Testis (tissue), 2 donors: ENCODE measurements around the gene OVOL1.

Source experiments
- POLR2A ChIP-seq: fragments of 450-650 bp; IDR thresholded peaks from one replicate; pipeline ENCODE4 v1.6.1; 2017; ENCODE audit warnings: antibody characterized with exemption, mild to moderate bottlenecking, moderate library complexity
- TF ChIP-seq, protein P1 (sequence below), 3 experiments: fragments of 450-650 bp in 2 of 3; fragments of 200-600 bp in 1 of 3; sonication (generic) in 1 of 3; IDR thresholded peaks; one replicate each; pipeline ENCODE4 v1.5.1; 2016 to 2019; ENCODE audit warnings: antibody characterized with exemption in 3 of 3, mild to moderate bottlenecking in 2 of 3, moderate library complexity in 1 of 3

- TF ChIP-seq, protein P1, sequence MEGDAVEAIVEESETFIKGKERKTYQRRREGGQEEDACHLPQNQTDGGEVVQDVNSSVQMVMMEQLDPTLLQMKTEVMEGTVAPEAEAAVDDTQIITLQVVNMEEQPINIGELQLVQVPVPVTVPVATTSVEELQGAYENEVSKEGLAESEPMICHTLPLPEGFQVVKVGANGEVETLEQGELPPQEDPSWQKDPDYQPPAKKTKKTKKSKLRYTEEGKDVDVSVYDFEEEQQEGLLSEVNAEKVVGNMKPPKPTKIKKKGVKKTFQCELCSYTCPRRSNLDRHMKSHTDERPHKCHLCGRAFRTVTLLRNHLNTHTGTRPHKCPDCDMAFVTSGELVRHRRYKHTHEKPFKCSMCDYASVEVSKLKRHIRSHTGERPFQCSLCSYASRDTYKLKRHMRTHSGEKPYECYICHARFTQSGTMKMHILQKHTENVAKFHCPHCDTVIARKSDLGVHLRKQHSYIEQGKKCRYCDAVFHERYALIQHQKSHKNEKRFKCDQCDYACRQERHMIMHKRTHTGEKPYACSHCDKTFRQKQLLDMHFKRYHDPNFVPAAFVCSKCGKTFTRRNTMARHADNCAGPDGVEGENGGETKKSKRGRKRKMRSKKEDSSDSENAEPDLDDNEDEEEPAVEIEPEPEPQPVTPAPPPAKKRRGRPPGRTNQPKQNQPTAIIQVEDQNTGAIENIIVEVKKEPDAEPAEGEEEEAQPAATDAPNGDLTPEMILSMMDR (IDR thresholded peaks at IDR 0.05) = no peak
- no peak for TF ChIP-seq POLR2A
Measured at GRCh38 chr11:65773784-65774411, 13.0 kb upstream of the OVOL1 start.
